ENCODE measurements around the gene PREX1.

Gene PREX1

DNA sequence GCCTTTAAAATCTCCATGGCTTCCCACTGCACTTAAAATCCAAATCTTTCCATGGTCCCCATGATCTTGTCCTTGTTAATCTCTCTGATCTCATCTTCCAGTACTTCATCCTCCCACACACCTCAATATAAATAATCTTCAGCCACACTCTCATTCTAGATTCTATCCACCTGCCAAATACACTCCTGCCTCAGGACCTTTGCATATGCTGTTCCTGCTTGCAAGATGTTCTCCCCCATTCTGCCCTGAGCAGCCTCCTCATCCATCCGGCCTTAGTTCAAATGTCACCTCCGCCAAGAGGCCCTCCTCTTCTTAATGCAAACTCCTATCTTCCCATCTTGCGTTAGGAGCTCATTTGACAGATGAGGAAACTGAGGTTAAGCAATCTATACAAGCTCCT is 77.4 kb downstream of the PREX1 start:
- DNase-seq, result no peak

GRCh38 chr20:48749437-48749836 is 78.4 kb downstream of the PREX1 start:
- no peak for DNase-seq

GRCh38 chr20:48748556-48748955 is 79.2 kb downstream of the PREX1 start:
- DNase-seq, result no peak

GRCh38 chr20:48747840-48748414 is 79.9 kb downstream of the PREX1 start:
- no peak for DNase-seq

DNA sequence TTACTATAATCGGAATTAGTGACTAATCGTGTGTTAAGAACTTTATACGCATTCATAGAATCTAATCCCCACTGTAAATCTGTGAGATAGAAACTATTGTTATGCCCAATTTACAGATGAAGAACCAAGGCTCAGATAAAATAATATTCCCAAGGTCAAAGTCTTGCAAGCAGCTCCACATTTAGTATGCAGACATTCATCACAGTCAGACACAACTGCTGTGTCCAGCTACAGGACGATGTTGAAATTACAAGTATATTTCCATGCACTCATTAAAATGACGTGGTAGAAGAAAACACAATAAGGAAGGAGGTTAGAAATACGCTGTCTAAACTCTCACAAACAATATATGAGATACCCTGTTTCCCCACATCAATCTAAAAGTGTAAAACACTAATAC is 82.5 kb downstream of the PREX1 start:
- no peak for DNase-seq

- DNase-seq, result no peak
These were observed 83.3 kb downstream of the PREX1 start for GRCh38 chr20:48744515-48744914.

GRCh38 chr20:48743807-48744206 is 84.0 kb downstream of the PREX1 start:
- no peak for DNase-seq

- DNase-seq, result no peak
These were observed 84.7 kb downstream of the PREX1 start for GRCh38 chr20:48742912-48743680.

DNA sequence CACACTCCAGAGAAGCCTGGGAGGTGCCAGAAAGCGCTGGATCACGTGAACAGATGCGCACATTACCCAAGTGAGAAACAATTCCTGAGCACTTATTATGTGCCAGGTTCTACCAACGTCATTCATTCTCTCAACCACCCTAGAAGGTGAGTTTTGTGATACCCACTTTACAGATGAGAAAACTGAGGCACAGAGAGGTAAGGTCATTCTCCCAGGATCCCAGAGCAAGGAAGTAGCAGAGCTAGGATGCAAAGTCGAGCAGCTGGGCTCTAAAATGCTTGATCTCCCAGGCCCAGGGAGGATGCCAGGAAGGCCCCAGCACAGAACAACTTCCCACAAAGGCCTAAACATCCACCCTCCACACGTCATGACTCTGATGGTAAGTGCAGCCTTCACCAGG is 85.6 kb downstream of the PREX1 start:
- no peak for DNase-seq

DNA sequence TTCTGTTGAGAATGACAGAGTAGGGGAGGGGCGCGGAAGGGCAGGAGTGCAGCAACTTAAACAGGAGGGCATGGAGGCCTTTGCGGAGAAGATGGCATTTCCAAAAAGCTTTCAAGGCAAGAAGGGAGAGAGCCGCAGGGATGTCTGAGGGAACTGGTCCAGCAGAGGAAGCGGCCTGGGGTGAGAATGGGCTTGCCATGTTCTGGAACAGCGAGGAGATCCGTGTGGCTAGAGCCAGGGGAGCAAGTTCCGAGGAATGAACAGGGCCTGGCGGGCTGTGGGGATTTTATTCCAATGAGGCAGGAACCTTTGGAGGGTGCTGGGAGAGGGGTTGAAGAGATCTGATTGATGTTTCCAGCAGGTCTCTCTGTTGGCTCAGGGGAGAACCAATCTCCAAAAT is 86.1 kb downstream of the PREX1 start:
- DNase-seq, result no peak

GRCh38 chr20:48740712-48741111 is 87.1 kb downstream of the PREX1 start:
- DNase-seq, result no peak

GRCh38 chr20:48740292-48740649 is 87.5 kb downstream of the PREX1 start:
- no peak for DNase-seq

DNA sequence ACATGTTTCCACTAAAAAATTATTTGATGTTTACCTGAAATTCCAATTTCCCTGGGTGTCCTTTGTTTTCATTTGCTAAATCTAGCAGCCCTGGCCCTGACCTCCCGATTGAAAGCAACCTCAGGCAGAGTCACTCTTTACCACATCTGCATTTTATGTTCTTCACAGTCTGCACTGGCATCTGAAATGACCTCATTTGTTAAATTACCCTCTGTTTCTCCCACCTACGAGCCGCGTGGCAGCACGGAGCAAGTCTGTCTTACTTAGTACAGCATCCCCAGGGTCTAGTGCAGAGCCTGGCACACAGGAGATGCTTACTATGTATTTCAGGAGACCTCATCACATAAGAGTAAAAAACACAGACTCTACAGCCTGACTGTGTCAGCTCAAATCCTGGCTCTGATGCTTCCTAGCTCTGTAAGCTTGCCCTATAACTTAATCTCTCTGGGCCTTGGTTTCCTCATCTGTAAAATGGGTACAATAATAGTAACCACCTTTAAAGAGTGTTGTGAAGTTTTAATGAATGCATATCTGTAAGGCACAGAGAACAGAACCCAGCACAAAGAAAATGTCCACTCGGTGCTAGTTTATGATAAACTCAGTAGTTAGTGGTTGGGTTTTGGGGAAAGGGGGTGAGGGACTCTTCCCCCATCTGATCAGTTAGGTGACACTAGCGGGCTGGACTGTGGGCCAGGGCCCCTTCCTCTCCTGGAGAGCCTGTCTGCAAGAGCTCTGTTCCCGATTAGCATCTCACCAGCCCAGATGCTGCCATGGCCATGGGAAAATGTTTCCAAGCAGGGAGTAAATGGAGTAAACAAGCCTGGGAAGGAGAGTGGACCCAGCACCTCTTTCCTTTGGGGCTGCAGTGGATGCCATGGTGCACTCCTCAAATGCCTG is 88.2 kb downstream of the PREX1 start:
- no peak for DNase-seq

DNA sequence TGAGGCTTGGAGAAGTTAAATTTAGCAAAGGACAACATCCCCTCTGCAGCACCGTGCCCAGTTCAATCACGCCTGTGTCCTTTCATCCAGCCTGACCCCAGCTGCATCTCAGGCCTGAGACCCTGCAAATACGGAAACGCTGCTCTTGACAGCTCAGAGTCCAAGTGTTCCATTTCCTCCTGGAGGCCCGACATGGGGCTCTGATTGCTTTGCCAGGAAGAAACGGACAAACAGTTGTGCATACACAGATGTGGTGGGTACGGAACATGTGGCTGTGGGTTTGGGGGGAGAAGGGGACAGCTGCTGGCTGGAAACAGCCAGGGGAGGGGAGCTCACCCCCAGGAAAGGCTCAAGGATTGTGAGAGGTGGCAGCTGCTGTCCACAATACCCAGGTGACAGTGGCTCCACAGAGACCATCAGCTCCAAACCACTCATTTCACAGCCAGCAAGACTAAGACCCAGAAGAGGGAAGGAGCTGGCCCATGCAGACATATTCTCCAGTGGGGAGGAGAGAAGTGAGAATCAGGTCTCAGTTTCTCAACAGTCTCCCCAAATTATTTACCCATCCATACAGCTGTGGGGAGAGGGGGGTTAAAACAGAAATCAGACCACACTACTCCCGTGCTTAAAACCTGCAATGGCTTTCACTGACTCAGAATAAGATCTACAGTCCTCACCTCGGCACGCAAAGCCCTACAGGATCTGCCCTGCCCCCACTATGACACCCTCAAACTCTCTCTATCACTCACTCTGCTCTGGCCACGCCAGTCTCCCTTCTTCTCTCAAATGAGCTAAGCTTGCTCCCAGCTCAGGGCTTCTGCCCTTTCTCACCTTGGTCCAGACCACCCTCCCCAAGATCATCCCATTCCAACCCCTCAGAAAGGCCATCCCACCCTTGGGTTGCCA is 89.1 kb downstream of the PREX1 start:
- DNase-seq, result no peak

- no peak for DNase-seq
These were observed 89.8 kb downstream of the PREX1 start for GRCh38 chr20:48738094-48738398.

- no peak for DNase-seq
These were observed 90.2 kb downstream of the PREX1 start for GRCh38 chr20:48737434-48738093.

DNA sequence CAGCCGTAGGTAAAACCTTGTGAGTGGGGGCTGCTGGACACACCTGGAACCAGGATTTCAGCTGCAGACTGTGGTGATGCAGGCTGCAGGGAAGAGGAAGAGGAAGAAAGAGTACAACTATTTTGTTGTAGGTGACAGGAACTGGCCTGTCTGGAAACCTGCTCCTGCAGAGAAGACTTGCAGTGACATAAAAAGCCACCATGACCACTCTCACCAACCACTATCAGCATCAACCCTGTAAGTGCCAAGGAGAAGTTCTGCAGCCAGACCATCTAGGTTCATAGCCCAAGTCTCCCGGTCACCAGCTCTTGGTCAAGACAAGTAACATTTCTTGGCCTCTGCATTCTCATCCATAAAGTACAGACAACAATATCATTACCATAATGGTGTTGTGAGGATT is 91.2 kb downstream of the PREX1 start:
- DNase-seq, result no peak

- no peak for DNase-seq
These were observed 91.6 kb downstream of the PREX1 start for GRCh38 chr20:48736231-48736630.

GRCh38 chr20:48735112-48735511 is 92.7 kb downstream of the PREX1 start:
- DNase-seq, result no peak

DNA sequence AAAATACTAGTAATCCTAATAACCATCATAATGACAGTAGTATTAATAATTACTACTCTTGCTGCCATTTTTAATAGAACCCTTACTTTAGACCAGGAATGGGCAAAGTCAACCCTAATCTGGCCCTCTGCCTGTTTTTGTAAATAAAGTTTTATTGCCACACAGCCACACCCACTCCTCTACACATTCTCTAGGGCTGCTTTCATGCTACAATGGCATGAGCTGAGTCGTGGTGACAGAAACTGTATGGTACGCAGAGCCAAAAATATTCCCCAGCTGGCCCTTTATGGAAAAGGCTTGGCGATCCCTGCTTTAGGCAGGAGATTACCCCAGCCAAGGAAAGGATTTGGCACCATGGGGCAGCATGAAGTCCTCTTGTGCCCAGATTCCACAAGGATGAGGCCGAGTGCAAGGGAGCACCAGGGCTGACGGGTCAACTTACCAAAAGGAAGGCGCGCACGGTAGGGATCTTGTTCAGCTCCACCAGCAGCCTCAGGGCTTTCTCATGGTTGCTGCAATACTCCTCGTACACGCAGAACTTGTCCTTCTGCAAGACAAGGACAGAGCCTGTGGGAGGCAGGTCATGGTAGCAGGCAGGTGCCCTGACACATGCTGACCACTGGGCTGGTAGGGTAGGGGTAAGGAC is 93.6 kb downstream of the PREX1 start:
- no peak for DNase-seq

DNA sequence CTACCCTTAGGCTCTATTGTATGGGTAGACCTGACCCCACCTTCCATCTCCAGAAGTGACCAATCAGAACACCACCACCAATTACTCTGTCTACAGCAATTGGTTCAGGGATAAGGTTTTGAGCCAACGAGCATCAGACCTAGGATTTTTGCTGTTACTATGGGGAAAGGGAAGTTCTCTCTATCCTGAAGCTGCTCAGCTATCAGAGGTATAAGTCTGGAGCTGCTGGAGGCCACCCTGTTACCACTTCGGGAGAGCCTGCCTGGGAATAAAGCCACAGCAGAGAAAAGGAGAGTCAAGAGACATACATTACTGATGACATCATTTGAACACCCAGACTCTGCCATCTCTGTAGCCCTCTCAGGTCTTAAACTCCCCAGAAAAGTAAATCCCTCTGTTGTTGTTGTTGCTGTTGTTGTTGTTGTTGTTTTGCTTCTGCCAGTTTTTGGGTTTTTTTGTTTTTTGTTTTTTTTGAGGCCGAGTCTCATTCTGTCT is 94.5 kb downstream of the PREX1 start:
- DNase-seq, result no peak
